Measurements from ENCODE around the gene BRD1. TPM values are rescaled to one million over a fixed set of nuclear protein-coding genes. Genes with fewer than 3 reads are reported as not detected.
A peak's percentile ranks its signal among the peaks of the same experiment; 100 is the strongest.

Gene BRD1
- total and polyA plus RNA-seq, 7 donors: 12.6 to 52.6 (median 31.1) TPM

GRCh38 chr22:49815641-49816091 lies 12.0 kb downstream of the BRD1 start:
- DNase-seq: no peak
- Histone ChIP-seq H3K27ac (peak overlapping the region in 1 of 4 donors; percentile 27), H3K27me3 (no peaks in the 10 kb centered on the region), H3K4me1 (peaks cover 0 to 87% (median 85%) of the 10 kb centered on the region in 4 donors), H3K9me3 (no peaks in the 10 kb centered on the region), H3K36me3 (peaks cover 0 to 53% (median 25%) of the 10 kb centered on the region in 4 donors), H3K4me3 (no peak overlapping the region)
- intact Hi-C loops (cut with DNase I): no loop called here
- WGBS, 2 donors: 82 to 88% methylated on average over 15 of the region's 15 CpGs
- TF ChIP-seq EP300 (IDR thresholded peaks at IDR 0.05) (no peak), POLR2A (IDR thresholded peaks at IDR 0.05) (no peak), CTCF (IDR thresholded peaks at IDR 0.05) (no peak), POLR2AphosphoS5 (IDR thresholded peaks at IDR 0.05) (no peak)

GRCh38 chr22:49814856-49815255 lies 12.8 kb downstream of the BRD1 start:
- H3K4me1 ChIP-seq: peaks cover 0 to 87% (median 86%) of the 10 kb centered on the region in 4 donors
- no peaks in the 10 kb centered on the region for H3K27me3 ChIP-seq

GRCh38 chr22:49814164-49814686 lies 13.4 kb downstream of the BRD1 start:
- Histone ChIP-seq H3K4me1 (peaks cover 0 to 90% (median 86%) of the 10 kb centered on the region in 4 donors), H3K4me3 (no peak overlapping the region), H3K9me3 (no peaks in the 10 kb centered on the region), H3K27ac (no peak overlapping the region), H3K27me3 (no peaks in the 10 kb centered on the region), H3K36me3 (peaks cover 0 to 39% (median 14%) of the 10 kb centered on the region in 4 donors)
- WGBS, 2 donors: 84 to 94% methylated on average over 14 of the region's 14 CpGs
- no peak for DNase-seq
- intact Hi-C loops (cut with DNase I): no loop called here
- no peak for TF ChIP-seq CTCF (IDR thresholded peaks at IDR 0.05)
- TF ChIP-seq POLR2AphosphoS5 (IDR thresholded peaks at IDR 0.05): no peak
- TF ChIP-seq EP300 (IDR thresholded peaks at IDR 0.05): no peak
- TF ChIP-seq POLR2A (IDR thresholded peaks at IDR 0.05): no peak

More at GRCh38 chr22:49814856-49815255, 12.8 kb downstream of the BRD1 start:
- 83 to 86% methylated on average over 8 of the region's 8 CpGs for WGBS, 2 donors
- Histone ChIP-seq H3K36me3 (peaks cover 0 to 45% (median 17%) of the 10 kb centered on the region in 4 donors), H3K9me3 (no peaks in the 10 kb centered on the region), H3K4me3 (no peak overlapping the region), H3K27ac (no peak overlapping the region)
- intact Hi-C loops (cut with DNase I): no loop called here
- no peak for DNase-seq
- TF ChIP-seq CTCF (IDR thresholded peaks at IDR 0.05) (no peak), EP300 (IDR thresholded peaks at IDR 0.05) (no peak), POLR2A (IDR thresholded peaks at IDR 0.05) (no peak), POLR2AphosphoS5 (IDR thresholded peaks at IDR 0.05) (no peak)

GRCh38 chr22:49812838-49813237 lies 14.8 kb downstream of the BRD1 start:
- peaks cover 0 to 98% (median 93%) of the 10 kb centered on the region in 4 donors for H3K4me1 ChIP-seq
- H3K27me3 ChIP-seq: no peaks in the 10 kb centered on the region
- WGBS, 2 donors: 95 to 96% methylated on average over 11 of the region's 11 CpGs
- peaks cover 0 to 25% (median 2%) of the 10 kb centered on the region in 4 donors for H3K36me3 ChIP-seq
- H3K27ac ChIP-seq: peak overlapping the region in 2 of 4 donors; percentile 24 to 69
- DNase-seq: peak; percentile 56
- TF ChIP-seq CTCF (IDR thresholded peaks at IDR 0.05): no peak
- no peak for TF ChIP-seq POLR2A (IDR thresholded peaks at IDR 0.05)
- TF ChIP-seq POLR2AphosphoS5 (IDR thresholded peaks at IDR 0.05): no peak
- TF ChIP-seq EP300 (IDR thresholded peaks at IDR 0.05): no peak
- H3K4me3 ChIP-seq: no peak overlapping the region
- intact Hi-C loops (cut with DNase I): no loop called here
- no peaks in the 10 kb centered on the region for H3K9me3 ChIP-seq

Data from sigmoid colon (tissue), 7 donors.